NCI-H2196 (cell line): ENCODE results near the gene NKPD1.

Experiments
- DNase-seq: peaks from one replicate; lab custom pipeline; 2025; ENCODE audit not compliant: unreplicated experiment; lab: John Stamatoyannopoulos, UW

NKPD1 gene

GRCh38 chr19:45141203-45141900 lies 19.4 kb downstream of the NKPD1 start:
- DNase-seq = no peak

GRCh38 chr19:45140533-45140932 lies 20.2 kb downstream of the NKPD1 start:
- no peak for DNase-seq

GRCh38 chr19:45140144-45140503 lies 20.7 kb downstream of the NKPD1 start:
- no peak for DNase-seq

- DNase-seq = no peak
Measured at GRCh38 chr19:45139286-45140143, 21.3 kb downstream of the NKPD1 start.

GRCh38 chr19:45138303-45138751 lies 22.5 kb downstream of the NKPD1 start:
- no peak for DNase-seq

- DNase-seq = no peak
Measured at GRCh38 chr19:45137179-45137761, 23.5 kb downstream of the NKPD1 start.

GRCh38 chr19:45136507-45137178 lies 24.1 kb downstream of the NKPD1 start:
- DNase-seq = no peak

- DNase-seq = no peak
Measured at GRCh38 chr19:45135176-45135885, 25.5 kb downstream of the NKPD1 start.

- DNase-seq = no peak
Measured at GRCh38 chr19:45133661-45134060, 27.1 kb downstream of the NKPD1 start.

GRCh38 chr19:45130888-45131615 lies 29.7 kb downstream of the NKPD1 start:
- DNase-seq = peak; percentile 93

- no peak for DNase-seq
Measured at GRCh38 chr19:45130236-45130635, 30.5 kb downstream of the NKPD1 start.

GRCh38 chr19:45128806-45129205 lies 32.0 kb downstream of the NKPD1 start:
- DNase-seq = no peak

GRCh38 chr19:45128146-45128545 lies 32.6 kb downstream of the NKPD1 start:
- DNase-seq = no peak

GRCh38 chr19:45126654-45127053 lies 34.1 kb downstream of the NKPD1 start:
- no peak for DNase-seq

- DNase-seq = peak; percentile 74
Measured at GRCh38 chr19:45125975-45126493, 34.7 kb downstream of the NKPD1 start.

GRCh38 chr19:45125360-45125759 lies 35.4 kb downstream of the NKPD1 start:
- no peak for DNase-seq

GRCh38 chr19:45124021-45124420 lies 36.8 kb downstream of the NKPD1 start:
- DNase-seq = no peak

GRCh38 chr19:45123440-45123850 lies 37.3 kb downstream of the NKPD1 start:
- DNase-seq = no peak

- no peak for DNase-seq
Measured at GRCh38 chr19:45122832-45123231, 38.0 kb downstream of the NKPD1 start.

- no peak for DNase-seq
Measured at GRCh38 chr19:45121827-45122345, 38.9 kb downstream of the NKPD1 start.
